Activated T-helper 17 cell treated with anti-CD3 and anti-CD28 coated beads, Interleukin-2, amount 50 U/mL, for 72 hours (primary cell): ENCODE data around the gene HMGCS1. TPM values are rescaled to one million over a fixed set of nuclear protein-coding genes. Genes with fewer than 3 reads are reported as not detected.

Source experiments
- total RNA-seq, 2 donors: library from RNA; stranded (reverse); gene quantifications; one replicate each; pipeline ENCODE4 v1.2.3, GENCODE V29; 2022

Gene HMGCS1
- total RNA-seq, 2 donors from 2014 or later, result 90.2 to 108 TPM

Other genes starting within 250 kb of the HMGCS1 start
- gene ZNF131, start 192.5 kb downstream of the HMGCS1 start, total RNA-seq, result 10 to 100 TPM; 34.3 to 43.6 TPM
- 1 to 10 TPM; 1.7 to 4.3 TPM for gene NIM1K, start 121.2 kb downstream of the HMGCS1 start, total RNA-seq
- gene CCL28, start 99.0 kb upstream of the HMGCS1 start, total RNA-seq, result 10 to 100 TPM; 11.4 to 22.8 TPM
- gene TMEM267, start 170.5 kb upstream of the HMGCS1 start, total RNA-seq, result 10 to 100 TPM in 1 of 2 donors, 1 to 10 TPM in 1; 9.5 to 14.6 TPM
- 10 to 100 TPM in 1 of 2 donors, 1 to 10 TPM in 1; 7.7 to 11.7 TPM for gene C5orf34, start 201.7 kb upstream of the HMGCS1 start, total RNA-seq
- gene PAIP1, start 243.7 kb upstream of the HMGCS1 start, total RNA-seq, result 10 to 100 TPM; 28.3 to 43.6 TPM